NCI-H524 (cell line): ENCODE results near the gene SCRN2.

Experiments used
- DNase-seq, 2 experiments: peaks; one replicate each; lab custom pipeline; 2025; lab: John Stamatoyannopoulos, UW

Gene SCRN2

GRCh38 chr17:47840742-47841487 is at the start of gene SCRN2:
Gene SCRN2 (minus strand): TSS chr17:47841273. CDS start chr17:47840843, 430 bp downstream.
- peak; percentile 86 to 90 for DNase-seq

DNA sequence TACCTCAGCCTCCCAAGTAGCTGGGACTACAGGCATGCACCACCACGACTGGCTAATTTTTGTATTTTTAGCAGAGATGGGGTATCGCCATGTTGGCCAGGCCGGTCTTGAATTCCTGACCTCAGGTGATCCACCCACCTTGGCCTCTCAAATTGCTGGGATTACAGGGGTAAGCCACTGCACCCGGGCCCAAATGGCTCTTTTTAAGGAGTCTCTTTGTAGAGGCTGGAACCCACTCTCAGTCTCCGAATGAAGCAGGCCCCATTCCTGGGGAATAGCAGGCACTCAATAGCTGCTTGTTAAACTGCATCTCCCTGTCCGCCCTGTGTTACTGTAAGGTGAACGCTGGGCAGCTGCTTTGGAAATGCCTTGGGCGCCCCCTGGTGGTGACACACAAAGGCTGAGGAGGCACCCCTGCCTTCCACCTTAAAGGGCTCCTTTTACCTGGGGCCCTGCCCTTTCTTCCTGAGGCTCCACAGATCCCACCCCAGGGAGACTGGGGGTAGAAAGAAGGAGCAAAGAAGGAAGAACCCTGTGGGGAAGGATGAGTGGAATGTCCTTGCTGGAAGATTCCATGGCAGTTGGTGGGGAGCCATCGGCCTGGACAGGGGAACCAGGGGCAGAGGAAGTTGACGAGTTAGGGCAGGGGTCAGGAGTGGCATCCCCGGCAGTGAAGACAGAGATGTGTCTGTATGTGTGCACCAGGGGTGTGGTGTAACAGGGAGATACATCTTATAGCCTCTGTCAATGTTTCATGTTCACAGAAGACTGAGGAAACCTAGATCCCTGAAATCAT is 48.9 kb upstream of the SCRN2 start:
- DNase-seq = peak; percentile 71 to 81

GRCh38 chr17:47888293-47888692 is 47.2 kb upstream of the SCRN2 start:
- DNase-seq = no peak

DNA sequence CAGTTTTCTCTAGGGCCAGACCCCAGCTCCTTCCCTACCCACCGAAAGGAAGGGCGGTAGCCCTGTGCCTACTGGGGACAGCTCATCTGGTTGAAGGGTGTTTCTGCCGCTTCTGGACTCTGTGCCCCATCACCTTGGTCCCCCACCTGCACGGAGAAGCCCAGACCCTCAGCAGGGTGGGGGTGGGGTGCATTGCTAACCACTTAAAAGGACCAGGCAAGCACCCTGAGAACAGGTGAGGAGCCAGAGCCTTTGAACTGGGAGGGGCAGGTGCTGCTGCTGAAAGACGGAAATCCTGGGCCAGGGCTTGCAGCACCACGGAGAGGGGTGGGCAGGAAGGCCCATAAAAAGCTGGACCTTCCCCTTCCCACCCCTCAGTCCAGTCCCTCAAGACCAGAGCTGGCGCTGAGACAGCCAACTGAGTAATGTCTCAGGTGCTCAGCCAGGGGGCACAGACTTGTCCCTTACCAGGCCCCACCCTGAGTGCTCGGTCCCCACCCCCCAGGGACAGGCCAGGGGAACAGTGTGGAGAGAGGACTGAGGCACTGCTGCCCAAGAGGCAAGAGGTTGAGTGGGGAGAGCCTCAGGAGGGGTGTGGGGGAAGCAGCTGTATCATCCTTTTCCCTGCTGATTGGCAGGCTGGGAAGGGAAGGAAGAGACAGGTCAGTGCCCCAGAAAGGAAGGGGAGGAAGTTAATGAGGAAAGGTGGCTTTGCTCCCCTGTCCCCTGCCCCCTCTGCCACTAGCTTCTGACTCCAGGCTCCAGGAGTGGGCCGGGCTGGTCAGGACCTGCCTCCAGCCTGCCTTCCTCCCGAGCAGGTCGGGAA is 44.0 kb upstream of the SCRN2 start:
- no peak for DNase-seq

GRCh38 chr17:47884427-47884740 is 43.3 kb upstream of the SCRN2 start:
- DNase-seq = no peak

DNA sequence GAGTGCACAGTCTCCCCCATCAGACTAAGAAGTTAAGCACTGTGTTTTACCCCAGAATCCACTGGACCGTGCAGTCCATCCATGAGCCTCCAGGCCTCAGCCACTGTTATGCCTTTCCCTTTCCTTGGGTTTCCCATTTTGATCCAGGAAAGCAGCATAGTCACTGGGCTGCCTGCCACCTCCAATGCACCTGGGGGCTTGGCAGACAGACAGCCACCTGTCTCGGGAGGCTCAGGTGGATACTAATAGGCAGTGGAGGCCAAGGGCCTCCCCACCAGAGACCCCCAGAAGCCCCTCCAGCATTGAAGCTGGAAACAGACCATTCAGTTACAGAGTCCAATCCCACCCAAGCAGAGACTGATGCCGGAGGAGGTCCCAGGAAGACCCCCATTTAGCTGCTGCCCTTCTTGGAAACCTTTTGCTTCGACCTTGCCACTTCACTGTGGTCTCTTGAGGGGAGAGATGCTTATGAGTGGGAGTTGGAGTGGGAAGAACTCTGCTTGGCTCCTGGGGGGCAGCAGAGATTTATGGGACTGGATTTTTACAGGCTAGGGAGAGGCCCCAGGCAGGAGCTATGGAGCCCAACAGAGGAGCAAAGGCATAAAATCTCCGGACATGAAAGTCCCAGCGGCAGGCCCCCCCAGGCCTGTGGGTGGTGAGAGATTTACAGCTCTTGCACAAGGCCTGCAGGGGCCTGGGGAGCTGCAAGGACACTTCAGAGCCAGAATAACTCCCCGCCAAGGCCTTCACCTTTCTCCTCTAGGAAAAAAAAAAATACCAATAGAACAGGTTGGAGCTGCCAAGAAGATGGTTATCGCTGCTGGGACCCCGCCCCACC is 42.7 kb upstream of the SCRN2 start:
- no peak for DNase-seq

DNA sequence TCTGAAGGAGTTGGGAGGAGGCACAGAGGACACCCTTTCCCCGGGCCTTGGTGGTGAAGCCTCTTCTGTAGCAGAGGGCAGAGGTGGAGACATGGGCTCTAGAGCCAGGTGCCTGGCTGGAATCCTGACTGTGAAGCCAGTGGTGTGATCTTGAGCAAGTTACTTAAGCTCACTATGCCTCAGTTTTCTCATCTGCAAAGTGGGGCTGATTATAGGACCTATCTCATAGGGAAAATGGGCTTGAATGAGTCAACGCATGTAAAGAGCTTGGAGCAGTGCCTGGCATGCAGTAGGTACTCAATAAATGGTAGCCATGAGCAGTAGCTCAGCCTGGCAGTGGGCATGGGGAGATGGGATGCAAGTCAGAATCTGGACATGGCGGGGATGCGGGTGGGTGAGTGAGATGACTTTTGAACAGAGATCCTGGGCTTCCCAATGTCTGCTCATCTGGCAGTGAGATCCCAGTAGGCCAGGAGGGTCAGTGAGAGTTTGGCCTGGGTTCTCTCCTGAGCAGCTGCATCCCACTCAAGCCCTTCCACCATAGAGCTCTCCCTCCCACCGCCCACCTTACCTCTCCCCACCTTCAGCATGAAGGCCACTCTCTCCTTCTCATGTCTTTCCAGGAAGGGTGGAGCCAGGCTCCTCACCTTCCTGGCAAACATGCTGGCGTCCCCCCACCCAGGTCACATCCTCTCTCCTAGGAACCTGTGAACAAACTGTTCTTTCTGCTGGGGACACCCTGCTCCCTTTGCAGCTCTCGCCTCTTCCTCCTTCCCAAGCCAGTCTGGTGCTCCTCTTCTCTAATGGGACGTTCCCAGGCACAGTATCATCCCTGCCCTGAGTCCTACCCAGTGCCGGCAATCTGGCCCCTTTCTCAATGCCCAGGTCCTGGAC is 41.9 kb upstream of the SCRN2 start:
- DNase-seq = no peak

- no peak for DNase-seq
Measured at GRCh38 chr17:47882247-47882646, 41.2 kb upstream of the SCRN2 start.

- peak in 1 of 2 experiments; percentile 25 for DNase-seq
Measured at GRCh38 chr17:47879776-47880454, 38.8 kb upstream of the SCRN2 start.

- no peak for DNase-seq
Measured at GRCh38 chr17:47879028-47879585, 38.0 kb upstream of the SCRN2 start.

GRCh38 chr17:47878203-47879027 is 37.3 kb upstream of the SCRN2 start:
- DNase-seq = no peak

DNA sequence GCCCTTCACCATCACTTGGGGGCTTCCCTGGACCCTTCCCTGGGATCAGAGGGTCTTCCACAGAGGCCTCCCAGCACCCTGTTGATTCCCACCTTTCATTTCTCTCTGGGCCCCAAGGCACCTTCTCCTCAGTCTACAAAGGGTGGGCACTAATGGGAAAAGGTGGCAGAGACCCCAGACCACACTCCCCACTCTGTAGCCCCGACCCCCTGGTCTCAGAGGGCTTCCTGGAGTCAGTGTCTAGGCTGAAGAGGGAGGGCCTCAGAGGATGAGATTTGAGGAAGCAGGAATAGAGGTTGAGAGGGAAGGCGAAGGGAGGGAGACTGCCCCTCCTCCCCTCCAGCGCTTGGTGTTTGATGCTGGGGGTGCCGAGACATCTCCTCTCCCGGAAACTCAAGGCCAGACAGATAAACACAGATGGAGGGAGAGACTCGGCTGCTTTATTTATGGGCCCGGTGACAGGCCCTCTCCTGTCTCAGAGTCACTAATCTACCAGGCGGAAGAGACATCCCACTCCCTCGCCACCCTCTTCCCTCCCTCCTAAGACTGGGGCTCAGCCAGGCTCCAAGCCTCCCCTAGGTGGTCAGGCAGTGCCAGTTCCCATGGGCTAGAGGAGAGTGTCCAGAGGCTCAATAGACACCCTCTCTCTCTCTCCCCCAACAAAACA is 36.4 kb upstream of the SCRN2 start:
- DNase-seq = no peak

DNA sequence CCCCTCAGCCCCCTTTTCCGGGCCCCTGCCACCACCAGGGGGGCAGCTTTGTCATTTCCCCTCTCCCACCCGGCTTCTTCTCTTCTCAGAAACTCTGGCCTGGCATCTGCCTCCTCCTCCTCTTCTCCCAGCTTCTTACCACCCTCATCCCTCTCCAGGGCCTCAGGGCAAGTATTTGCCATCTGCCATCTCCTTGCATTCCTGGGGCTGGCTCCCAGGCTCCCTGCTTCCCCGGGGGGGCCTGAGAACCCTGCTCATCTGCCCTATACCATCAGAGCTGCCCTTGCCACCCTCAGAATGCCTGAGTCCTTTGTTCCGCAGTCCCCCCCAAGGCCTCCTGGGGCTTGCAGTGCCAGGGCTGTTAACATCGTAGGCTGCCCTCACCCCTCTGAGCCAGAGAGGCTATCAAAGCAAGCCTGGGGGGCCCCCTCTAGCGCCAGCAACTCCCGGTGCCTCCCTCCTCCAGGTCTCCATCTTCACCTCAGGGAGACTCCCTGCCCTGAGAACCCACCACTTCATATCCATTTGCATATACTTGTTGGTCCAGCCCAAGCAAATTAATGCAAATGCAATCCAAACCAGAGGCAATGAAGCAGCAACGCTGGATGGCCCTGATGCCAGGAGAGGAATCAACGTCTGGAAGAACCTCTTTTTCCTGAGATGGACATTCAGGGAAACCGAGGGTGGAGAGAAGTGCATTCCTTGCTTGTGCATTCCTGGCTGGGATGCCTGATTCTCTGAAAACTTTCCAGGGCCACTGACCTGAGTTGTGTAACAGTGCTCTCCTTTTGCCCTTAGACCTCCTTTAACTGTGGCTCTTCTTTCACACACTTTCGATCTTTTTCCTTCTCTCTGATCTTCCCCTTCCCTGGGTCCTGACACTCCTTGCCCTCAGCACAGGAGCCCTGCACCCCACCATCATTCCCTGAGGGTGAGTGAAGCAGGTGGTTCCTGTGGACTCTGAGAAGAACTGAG is 34.2 kb upstream of the SCRN2 start:
- peak; percentile 94 to 97 for DNase-seq

DNA sequence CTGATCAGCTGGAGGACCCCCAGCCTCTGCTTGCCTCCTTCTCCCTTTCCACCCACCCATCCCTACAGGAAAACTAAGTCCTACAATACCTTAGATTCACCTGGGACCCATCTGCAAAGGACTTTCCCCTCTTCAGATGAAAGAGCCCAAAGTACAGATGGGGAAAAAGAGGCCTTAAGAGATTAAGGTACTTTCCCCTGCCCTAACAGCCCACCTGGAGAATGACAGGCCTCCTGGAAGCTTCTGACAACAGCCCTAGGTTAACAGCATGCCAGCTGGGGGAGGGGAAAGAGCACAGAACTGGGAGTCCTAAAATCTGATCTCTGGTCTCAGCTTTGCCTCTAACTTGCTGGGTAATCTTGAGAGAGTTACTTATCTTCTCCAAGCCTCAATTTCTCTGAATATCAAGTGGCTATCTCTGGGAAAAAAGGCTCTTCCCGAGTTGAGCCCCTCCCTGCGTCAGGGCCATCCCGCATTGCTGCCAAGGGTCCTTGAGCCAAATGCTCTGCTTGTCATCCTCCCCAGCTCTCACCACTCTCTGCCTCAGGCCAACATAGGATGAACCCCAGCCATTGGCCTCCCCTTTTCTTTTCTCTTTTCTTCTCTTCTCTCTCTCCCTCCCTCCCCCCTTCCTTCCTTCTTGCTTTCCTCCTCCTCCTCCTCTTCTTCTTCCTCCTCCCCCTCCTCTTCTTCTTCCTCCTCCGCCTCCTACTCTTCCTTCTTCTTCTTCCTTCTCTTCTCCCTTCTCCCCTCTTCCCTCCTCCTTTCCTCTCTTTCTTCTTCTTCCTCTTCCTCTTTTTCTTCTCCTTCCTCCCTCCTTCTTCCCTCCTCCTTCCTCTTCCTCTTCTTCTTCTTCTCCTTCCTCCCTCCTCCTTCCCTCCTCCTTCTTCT is 32.4 kb upstream of the SCRN2 start:
- DNase-seq = no peak

GRCh38 chr17:47872651-47873161 is 31.6 kb upstream of the SCRN2 start:
- no peak for DNase-seq
